ENCODE results near the gene SMO. TPM values are rescaled to one million over a fixed set of nuclear protein-coding genes. Genes with fewer than 3 reads are reported as not detected.

Gene SMO
- total RNA-seq, 1 experiment from 2014 or later = 2.9 TPM

DNA sequence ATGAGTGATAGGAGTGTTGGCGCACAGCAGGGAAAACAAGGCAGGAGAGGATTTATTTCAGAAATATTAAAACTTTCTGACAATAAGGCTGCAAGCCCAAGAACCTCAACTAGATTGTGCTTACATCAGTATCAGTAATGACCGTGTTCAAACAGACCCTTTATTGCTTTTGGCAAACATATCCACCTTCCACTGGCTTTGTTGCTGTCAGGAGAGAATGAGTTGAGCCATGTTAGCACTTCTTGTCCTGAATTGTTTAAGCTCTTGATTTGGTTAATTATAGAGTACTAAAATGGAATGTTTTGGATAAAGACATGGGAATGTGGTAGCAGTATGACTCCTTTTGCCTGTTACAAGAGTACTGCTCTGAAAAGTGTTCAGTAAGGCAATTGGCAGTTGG, 40.2 kb downstream of the SMO start:
- ATAC-seq = no peak
- no TSS peak for BruUV-seq (replicated peaks)
- CTCF ChIA-PET = interaction anchor here (0.7 kb wide), 1 partner anchor 70 kb away, joined by 4 read pairs; no protein-coding TSS in a partner anchor

DNA sequence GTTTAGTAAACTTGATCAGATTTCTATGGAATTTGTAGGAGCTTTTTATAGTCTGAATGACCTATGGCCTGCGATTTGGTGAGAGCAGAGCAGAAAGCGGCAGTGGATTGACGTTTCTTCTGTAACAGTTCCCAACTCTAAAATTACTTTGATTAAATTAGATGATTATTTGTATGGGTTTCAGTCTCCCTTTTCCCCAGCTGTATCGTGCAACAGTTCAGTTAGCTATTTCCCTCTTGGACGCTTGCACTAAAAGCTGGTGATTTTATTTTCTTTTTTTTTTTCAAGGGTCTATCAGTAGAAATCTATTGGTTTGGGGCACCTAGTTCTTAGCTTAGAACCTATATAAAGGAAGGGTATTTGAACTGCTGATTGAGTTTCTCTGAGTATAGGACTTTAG, 43.2 kb downstream of the SMO start:
- Histone ChIP-seq H3K4me3 (ENCODE audit: low read depth in 2 of 2, low read length in 2 of 2) (no peak overlapping the region), H3K4me1 (ENCODE audit: control insufficient read depth, insufficient read depth, low read length) (peaks cover 10% of the 10 kb centered on the region; the same call in 1 of the 2 replicates), H3K27me3 (ENCODE audit: control insufficient read depth, insufficient read depth, low read length) (no peaks in the 10 kb centered on the region), H3K36me3 (ENCODE audit: control insufficient read depth, insufficient read depth, low read length) (no peaks in the 10 kb centered on the region), H3K27ac (ENCODE audit: low read length) (no peak overlapping the region), H3K9me3 (ENCODE audit: control insufficient read depth, insufficient read depth, low read depth, low read length) (no peaks in the 10 kb centered on the region)
- intact Hi-C loops (cut with micrococcal nuclease; ENCODE audit: unreplicated experiment) (no loop called here), in situ Hi-C loops (cut with HindIII; ENCODE audit: low pct_unique_long_range_greater_than_20kb, low sequenced_read_pairs) (no loop called here)
- DNase-seq (ENCODE audit: low read depth, low spot score) = no peak
- ChIA-PET CTCF (no interaction called here), POLR2A (no interaction called here)
- no peak for TF ChIP-seq POLR2AphosphoS5 (IDR thresholded peaks at IDR 0.05; ENCODE audit: low read depth, low read length)
- no peak for ATAC-seq
- BruUV-seq (replicated peaks) = no TSS peak

More for the DNA sequence above, 40.2 kb downstream of the SMO start:
- POLR2A ChIA-PET = no interaction called here
- no peaks in the 10 kb centered on the region for H3K36me3 ChIP-seq (ENCODE audit: control insufficient read depth, insufficient read depth, low read length)
- H3K27me3 ChIP-seq (ENCODE audit: control insufficient read depth, insufficient read depth, low read length) = no peaks in the 10 kb centered on the region
- no peak for DNase-seq (ENCODE audit: low read depth, low spot score)
- no peak overlapping the region for H3K4me3 ChIP-seq (ENCODE audit: low read depth in 2 of 2, low read length in 2 of 2)
- H3K27ac ChIP-seq (ENCODE audit: low read length) = no peak overlapping the region
- H3K9me3 ChIP-seq (ENCODE audit: control insufficient read depth, insufficient read depth, low read depth, low read length) = no peaks in the 10 kb centered on the region
- in situ Hi-C loops (cut with HindIII; ENCODE audit: low pct_unique_long_range_greater_than_20kb, low sequenced_read_pairs) (no loop called here), intact Hi-C loops (cut with micrococcal nuclease; ENCODE audit: unreplicated experiment) (loop anchor here (10.0 kb wide), 1 partner anchor 386 kb away; the partner anchor contains the start of gene NRF1)
- TF ChIP-seq POLR2AphosphoS5 (IDR thresholded peaks at IDR 0.05; ENCODE audit: low read depth, low read length) (no peak), SIN3A (IDR thresholded peaks at IDR 0.05; ENCODE audit: borderline replicate concordance, insufficient read depth, low read depth, low read length) (no peak), TCF7L2 (IDR thresholded peaks at IDR 0.05; ENCODE audit: low read depth, low read length) (no peak)
- TF ChIP-seq, protein P1, sequence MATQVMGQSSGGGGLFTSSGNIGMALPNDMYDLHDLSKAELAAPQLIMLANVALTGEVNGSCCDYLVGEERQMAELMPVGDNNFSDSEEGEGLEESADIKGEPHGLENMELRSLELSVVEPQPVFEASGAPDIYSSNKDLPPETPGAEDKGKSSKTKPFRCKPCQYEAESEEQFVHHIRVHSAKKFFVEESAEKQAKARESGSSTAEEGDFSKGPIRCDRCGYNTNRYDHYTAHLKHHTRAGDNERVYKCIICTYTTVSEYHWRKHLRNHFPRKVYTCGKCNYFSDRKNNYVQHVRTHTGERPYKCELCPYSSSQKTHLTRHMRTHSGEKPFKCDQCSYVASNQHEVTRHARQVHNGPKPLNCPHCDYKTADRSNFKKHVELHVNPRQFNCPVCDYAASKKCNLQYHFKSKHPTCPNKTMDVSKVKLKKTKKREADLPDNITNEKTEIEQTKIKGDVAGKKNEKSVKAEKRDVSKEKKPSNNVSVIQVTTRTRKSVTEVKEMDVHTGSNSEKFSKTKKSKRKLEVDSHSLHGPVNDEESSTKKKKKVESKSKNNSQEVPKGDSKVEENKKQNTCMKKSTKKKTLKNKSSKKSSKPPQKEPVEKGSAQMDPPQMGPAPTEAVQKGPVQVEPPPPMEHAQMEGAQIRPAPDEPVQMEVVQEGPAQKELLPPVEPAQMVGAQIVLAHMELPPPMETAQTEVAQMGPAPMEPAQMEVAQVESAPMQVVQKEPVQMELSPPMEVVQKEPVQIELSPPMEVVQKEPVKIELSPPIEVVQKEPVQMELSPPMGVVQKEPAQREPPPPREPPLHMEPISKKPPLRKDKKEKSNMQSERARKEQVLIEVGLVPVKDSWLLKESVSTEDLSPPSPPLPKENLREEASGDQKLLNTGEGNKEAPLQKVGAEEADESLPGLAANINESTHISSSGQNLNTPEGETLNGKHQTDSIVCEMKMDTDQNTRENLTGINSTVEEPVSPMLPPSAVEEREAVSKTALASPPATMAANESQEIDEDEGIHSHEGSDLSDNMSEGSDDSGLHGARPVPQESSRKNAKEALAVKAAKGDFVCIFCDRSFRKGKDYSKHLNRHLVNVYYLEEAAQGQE (IDR thresholded peaks at IDR 0.05; ENCODE audit: insufficient read depth in 1 of 2, low read depth in 2 of 2, low read length in 1 of 2) = no peak
- TF ChIP-seq, protein P2, sequence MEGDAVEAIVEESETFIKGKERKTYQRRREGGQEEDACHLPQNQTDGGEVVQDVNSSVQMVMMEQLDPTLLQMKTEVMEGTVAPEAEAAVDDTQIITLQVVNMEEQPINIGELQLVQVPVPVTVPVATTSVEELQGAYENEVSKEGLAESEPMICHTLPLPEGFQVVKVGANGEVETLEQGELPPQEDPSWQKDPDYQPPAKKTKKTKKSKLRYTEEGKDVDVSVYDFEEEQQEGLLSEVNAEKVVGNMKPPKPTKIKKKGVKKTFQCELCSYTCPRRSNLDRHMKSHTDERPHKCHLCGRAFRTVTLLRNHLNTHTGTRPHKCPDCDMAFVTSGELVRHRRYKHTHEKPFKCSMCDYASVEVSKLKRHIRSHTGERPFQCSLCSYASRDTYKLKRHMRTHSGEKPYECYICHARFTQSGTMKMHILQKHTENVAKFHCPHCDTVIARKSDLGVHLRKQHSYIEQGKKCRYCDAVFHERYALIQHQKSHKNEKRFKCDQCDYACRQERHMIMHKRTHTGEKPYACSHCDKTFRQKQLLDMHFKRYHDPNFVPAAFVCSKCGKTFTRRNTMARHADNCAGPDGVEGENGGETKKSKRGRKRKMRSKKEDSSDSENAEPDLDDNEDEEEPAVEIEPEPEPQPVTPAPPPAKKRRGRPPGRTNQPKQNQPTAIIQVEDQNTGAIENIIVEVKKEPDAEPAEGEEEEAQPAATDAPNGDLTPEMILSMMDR (IDR thresholded peaks at IDR 0.05) = no peak
- peaks cover 16% of the 10 kb centered on the region for H3K4me1 ChIP-seq (ENCODE audit: control insufficient read depth, insufficient read depth, low read length)

DNA sequence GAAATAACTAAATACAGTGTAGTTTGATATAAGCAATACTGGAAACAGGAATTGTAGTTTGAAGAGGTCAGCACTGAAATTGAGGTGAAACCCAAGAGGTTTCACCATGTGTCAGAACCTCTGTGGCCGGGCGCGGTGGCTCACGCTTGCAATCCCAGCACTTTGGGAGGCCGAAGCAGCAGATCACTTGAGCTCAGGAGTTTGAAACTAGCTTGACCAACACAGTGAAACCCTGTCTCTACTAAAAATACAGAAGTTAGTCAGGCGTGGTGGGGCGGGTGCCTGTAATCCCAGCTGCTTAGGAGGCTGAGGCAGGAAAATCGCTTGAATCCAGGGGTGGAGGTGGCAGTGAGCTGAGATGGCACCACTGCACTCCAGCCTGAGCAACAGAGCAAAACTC, 50.1 kb downstream of the SMO start:
- intact Hi-C loops (cut with micrococcal nuclease; ENCODE audit: unreplicated experiment) (no loop called here), in situ Hi-C loops (cut with HindIII; ENCODE audit: low pct_unique_long_range_greater_than_20kb, low sequenced_read_pairs) (no loop called here)
- Histone ChIP-seq H3K9me3 (ENCODE audit: control insufficient read depth, insufficient read depth, low read depth, low read length) (no peaks in the 10 kb centered on the region), H3K27ac (ENCODE audit: low read length) (no peak overlapping the region), H3K36me3 (ENCODE audit: control insufficient read depth, insufficient read depth, low read length) (no peaks in the 10 kb centered on the region), H3K4me3 (ENCODE audit: low read depth in 2 of 2, low read length in 2 of 2) (no peak overlapping the region), H3K27me3 (ENCODE audit: control insufficient read depth, insufficient read depth, low read length) (no peaks in the 10 kb centered on the region), H3K4me1 (ENCODE audit: control insufficient read depth, insufficient read depth, low read length) (no peaks in the 10 kb centered on the region)
- DNase-seq (ENCODE audit: low read depth, low spot score) = no peak
- POLR2A ChIA-PET = no interaction called here
- no peak for ATAC-seq
- CTCF ChIA-PET = no interaction called here
- BruUV-seq (replicated peaks) = no TSS peak
- TF ChIP-seq TCF7L2 (IDR thresholded peaks at IDR 0.05; ENCODE audit: low read depth, low read length) (no peak), POLR2AphosphoS5 (IDR thresholded peaks at IDR 0.05; ENCODE audit: low read depth, low read length) (no peak), SIN3A (IDR thresholded peaks at IDR 0.05; ENCODE audit: borderline replicate concordance, insufficient read depth, low read depth, low read length) (no peak)
- TF ChIP-seq, protein P2 (IDR thresholded peaks at IDR 0.05) = no peak
- TF ChIP-seq, protein P1 (IDR thresholded peaks at IDR 0.05; ENCODE audit: insufficient read depth in 1 of 2, low read depth in 2 of 2, low read length in 1 of 2) = no peak
